Right hindlimb (tissue), 1 donor: Measurements from ENCODE around the gene KRT84.

Experiments used
- DNase-seq: peaks from one replicate; pipeline ENCODE4 v3.0.0-alpha.2; 2018

The KRT84 gene

DNA sequence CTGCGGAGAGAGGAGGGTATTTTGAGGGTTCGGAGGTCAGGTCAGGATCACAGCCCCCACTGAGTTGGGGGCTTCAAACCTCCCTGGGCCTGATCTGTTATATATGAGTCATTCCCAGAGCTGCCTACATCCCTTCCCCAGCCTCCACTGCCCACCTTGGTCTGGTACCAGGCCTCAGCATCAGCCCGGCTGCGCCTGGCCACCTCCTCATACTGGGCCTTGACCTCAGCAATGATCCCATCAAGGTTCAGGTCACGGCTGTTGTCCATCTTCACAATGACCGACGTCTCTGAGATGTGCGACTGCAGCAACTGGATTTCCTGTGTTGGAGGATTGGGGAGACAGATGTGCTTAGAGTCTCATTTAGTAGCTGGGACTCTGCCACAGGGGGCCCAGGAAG, 4.2 kb downstream of the KRT84 start:
- no peak for DNase-seq

DNA sequence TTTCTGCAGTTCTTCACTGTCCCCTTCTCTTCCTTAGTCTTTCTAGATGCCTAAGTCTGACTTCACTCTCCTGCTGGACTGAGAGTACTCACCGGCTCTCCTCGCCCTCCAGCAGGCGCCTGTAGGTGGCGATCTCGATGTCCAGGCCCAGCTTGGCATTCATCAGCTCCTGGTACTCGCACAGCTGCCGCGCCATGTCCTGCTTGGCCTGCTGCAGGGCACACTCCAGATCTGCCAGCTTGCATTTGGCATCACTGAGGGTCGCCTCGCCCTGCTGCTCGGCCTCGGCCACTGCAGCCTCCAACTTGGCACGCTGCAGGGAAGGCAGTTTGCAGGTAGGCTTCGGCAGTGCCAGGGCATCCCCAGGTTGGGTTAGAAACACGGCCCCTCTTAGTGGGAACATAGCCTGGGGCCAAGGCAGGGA, 5.2 kb downstream of the KRT84 start:
- DNase-seq = peak; percentile 40

GRCh38 chr12:52379536-52379935, 5.9 kb downstream of the KRT84 start:
- DNase-seq = no peak

DNA sequence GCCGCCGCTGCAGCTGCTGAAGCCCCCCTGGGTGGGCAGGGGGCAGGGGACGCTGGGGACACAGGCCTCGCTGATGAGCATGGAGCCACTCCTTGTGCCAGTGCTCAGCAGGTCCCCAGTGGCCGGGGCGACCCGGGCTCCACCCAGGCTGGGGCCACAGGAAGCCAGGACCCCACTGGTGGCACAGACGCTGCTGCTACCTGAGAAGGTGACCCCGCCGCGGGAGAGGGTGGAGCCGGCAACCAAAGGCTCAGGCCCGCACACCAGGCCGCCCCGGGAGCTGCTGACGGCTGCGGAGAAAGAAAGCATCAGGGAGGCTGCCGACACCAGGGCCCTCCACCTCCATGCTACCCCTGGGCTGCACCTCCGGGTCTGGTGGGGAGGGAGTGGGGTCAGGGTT, 7.4 kb downstream of the KRT84 start:
- no peak for DNase-seq

DNA sequence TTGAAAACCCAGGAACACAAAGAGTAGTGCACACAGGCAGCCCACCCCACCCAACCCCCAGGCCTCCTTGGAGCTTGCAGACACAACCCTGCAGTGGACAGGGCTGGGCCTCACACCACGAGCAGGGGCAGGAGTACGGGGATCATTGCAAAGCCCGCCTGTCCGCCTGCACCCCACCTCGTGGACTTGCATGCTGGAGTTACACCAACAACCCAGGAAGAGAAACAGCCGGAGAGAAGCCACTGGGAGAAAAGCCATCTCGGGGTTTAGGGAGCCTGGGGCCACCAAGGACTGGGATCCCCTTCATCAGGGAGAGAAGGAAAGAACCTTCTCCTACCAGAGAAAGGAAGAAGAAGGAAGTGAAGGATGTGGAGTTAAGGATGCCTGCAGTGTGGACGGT, 8.2 kb downstream of the KRT84 start:
- no peak for DNase-seq

DNA sequence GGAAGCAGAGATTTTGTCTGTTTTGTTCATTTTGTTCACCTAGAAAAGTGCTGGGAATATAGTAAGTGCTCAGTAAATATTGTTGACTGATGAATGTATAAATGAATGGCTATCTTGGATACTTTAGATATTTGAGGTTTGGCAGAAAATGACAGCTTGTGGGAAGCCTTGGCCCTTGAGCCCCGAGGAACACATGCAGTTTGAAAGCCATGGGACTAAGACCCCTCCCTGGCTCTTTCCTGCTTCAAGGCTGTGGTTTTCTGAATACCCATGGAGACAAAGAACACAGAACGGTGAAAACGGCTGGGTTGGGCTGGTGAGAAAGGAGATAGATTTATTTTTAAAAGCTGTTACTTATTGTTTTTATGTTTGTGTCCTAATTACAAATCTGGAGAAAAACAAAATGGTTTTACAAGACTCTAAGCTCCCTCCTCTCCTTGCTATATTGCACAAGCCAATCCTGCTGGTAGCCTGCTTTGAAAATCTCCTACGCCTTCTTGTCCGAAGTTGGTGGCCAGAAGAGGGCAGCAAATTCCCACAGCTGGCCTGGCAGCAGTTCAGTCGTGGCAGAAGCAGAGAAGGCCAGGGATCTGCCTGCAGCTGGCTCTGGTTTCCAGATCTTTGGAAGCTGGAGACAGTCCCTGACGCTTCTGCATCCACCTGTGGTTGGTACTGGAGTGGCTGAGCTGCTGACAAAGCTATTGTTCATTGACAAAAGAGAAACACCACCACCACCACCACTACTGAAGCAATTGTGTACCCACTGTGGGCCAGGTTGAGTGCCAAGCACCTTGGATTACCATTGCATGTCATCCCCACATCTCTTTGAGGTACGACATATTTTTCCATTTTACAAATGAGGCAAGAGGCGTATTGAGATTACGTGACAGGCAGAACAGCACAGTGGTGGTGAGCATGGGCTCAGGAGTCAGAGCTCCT, 13.0 kb downstream of the KRT84 start:
- DNase-seq = peak; percentile 87

DNA sequence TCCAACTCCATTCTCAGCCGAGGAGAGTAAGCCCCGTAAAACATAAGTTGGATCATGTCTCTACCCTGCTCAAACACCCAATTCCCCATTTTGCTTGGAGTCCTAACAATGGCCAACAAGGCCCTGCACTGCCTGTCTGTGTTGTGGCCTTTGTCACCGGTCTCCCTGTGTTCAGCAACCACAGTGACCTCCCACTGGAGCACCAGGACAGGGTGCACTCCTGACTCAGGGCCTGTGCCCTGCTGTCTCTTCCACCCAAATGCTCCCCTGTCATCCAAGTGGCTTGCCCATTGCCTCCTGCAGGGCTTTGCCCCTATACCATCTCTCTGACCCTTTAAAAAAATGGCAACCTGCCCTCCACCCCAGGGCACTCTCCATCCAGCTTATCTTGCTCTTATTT, 13.7 kb downstream of the KRT84 start:
- DNase-seq = no peak

GRCh38 chr12:52370926-52371608, 14.4 kb downstream of the KRT84 start:
- peak; percentile 86 for DNase-seq

GRCh38 chr12:52369809-52370208, 15.6 kb downstream of the KRT84 start:
- DNase-seq = no peak

DNA sequence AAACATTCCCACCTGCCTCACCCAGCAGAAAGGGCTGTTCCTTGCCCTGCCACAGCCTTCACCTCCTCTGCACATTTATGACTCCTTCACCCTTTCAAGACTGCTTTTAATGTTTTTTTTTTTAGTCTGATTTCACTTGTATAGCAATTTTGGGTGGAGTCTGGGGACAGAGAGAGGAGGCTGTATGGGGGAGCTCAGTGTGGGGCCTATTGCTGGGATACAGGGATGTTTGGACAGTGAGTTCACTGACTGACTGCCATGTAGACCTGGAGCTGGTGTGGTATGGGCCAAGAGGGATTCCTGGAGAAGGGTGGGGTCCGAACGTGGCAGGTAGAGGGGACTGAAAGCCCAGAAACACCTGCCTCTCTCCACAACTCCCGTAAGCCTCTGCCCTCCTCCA, 16.2 kb downstream of the KRT84 start:
- DNase-seq = no peak

DNA sequence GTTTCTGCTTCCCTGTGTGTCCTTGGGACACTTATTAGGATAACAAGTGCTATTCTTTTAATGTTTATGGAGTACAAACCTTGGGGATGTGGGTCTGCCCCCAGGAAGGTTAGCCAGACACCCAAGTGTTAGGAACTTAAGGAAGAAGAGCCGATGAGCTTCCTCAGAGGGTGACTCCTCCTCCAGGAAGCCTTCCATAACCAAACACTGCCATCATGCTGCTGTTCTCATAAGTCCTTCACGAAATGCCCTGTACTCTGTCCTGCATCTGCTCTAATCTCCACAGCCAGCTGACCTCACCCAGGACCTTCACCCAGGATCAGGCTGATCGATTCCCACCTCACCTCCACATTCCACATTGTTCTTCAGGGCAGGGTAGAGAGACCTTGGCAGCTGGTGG, 16.9 kb downstream of the KRT84 start:
- DNase-seq = no peak

DNA sequence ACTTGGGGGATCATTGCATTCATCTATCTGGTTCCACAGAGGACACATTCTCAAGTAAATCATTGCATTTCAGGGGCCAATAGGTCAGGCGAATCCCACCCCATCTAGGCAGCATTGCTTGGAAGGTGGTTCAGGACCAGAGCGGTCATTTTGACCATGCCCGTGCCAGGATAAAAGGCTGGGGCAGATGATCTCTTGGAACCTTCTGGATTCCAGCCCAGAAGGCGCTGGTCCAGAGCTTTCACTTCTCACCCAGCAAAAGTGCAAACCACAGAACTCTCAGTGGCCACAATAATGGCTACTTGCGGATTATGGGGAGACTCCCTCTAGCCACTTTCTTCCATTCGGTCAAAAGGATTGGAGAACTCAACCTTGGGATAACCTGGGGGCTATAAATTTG, 17.6 kb downstream of the KRT84 start:
- no peak for DNase-seq

GRCh38 chr12:52366738-52367485, 18.5 kb downstream of the KRT84 start, which contains the start of gene KRT85:
Gene KRT85, minus strand, starts transcription at chr12:52367481. Its CDS starts 76 bp downstream, at chr12:52367405.
- DNase-seq = no peak

GRCh38 chr12:52364901-52365489, 20.5 kb downstream of the KRT84 start:
- DNase-seq = no peak

DNA sequence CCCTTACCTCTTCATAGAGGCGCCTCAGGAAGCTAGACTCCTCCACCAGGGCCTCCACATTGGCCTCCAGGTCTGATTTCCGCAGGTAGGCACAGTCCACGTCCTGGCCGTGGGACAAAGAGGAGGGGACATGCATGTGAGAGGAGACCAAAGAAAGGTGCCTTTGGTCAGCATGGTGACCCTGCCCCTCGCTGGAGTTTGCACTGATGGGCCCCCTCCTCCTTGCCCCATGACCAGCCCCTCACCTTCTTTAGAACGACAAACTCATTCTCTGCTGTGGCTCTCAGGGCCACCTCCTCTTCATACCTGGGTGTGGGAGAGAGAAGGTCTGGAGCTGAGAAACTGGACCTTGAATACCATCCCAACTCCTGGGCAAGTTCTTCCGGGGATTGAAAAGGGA, 21.4 kb downstream of the KRT84 start:
- no peak for DNase-seq

GRCh38 chr12:52363111-52363679, 22.3 kb downstream of the KRT84 start:
- DNase-seq = no peak

DNA sequence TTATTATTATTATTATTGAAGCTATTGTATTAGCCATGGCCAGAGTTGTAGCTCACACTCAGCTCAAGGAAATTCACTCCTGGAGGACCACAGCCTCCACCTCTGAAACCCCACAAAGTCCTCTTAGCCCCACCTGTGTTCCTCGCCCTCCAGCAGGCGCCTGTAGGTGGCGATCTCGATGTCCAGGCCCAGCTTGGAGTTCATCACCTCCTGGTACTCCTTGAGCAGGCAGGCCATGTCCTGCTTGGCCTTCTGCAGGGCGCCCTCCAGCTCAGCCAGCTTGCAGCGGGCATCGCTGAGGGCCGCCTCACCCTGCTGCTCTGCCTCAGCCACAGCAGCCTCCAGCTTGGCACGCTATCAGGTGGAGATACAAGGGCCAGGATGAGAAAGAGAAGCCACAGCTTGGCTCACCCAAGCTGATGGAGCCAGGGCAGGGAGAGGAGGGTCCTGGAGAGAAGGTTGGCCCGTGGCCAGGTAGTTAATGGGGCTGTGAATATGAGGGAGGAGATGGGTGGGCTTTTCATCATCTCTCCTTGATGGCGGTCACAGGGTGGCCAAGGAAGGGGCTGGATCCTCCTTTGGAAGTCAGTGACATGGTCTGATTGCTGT, 23.2 kb downstream of the KRT84 start:
- DNase-seq = no peak

DNA sequence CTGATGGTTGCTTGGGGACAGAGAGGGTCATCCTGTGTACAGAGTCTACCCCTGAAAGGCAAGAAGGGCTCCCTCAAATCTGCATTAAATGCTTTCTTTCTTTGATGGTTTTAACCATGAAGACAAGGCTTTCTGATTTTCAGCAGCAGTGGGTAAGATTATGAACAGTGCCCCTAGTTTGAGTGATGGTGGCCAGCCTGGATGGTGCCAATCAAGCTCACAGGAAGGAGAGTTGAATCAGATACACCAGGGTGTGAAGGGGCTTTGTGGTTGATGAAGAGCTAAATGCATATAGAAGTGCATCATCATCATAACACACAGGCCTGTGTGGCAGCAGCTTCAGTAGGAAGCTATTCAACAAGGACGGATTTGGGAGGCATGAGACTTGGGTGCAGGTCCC, 23.9 kb downstream of the KRT84 start:
- no peak for DNase-seq

- no peak for DNase-seq
These were observed 24.7 kb downstream of the KRT84 start for GRCh38 chr12:52360663-52361271.

DNA sequence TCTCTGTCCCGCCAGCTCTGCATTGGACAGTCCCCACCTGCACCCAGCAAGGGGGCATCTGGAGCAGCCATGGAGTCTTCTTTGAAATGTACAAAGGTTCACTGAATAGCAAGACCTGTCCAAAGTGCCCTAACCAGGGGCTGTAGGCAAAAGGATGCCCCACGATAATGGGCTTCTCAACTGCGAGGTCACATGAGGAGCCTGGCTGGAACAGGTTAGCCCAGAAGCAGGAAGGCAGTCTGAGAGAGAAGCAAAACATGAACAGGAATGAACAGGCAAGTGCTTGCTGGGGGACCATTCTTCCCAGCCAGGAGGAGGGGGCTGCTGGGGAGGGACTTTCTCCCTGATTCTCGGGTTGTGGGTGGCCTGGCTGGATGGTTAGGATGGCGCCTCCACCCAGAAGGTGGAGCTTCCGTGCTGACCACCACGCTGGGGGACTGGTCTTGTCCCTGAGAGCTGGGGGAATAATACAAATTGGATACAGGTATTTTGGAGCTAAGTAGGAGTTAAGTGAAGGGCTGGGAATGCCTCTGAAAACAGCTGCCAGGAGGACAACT, 25.3 kb downstream of the KRT84 start:
- DNase-seq = no peak

- DNase-seq = no peak
These were observed 25.8 kb downstream of the KRT84 start for GRCh38 chr12:52359621-52360061.
